ENCODE measurements around the gene FAM168A.

Gene FAM168A

GRCh38 chr11:73393011-73393380 lies 204.9 kb downstream of the FAM168A start:
- TF ChIP-seq ESRRG (CRISPR knock-in tag; IDR thresholded peaks at IDR 0.05) = no peak
- TF ChIP-seq ISL1 (CRISPR knock-in tag; IDR thresholded peaks at IDR 0.05) = no peak
- TF ChIP-seq PATZ1 (CRISPR knock-in tag; IDR thresholded peaks at IDR 0.05; ENCODE audit: borderline replicate concordance) = no peak
- no peak; the same call in 2 of the 3 replicates for ATAC-seq

GRCh38 chr11:73392108-73393010 lies 205.6 kb downstream of the FAM168A start:
- ATAC-seq = no peak
- no peak for TF ChIP-seq PPARA (CRISPR knock-in tag; IDR thresholded peaks at IDR 0.05; ENCODE audit: borderline replicate concordance)
- no peak for TF ChIP-seq POU6F1 (CRISPR knock-in tag; IDR thresholded peaks at IDR 0.05; ENCODE audit: borderline replicate concordance, low read depth)
- TF ChIP-seq OSR1 (CRISPR knock-in tag; IDR thresholded peaks at IDR 0.05) = no peak
- TF ChIP-seq ZFP3 (CRISPR knock-in tag; IDR thresholded peaks at IDR 0.05) = no peak
- TF ChIP-seq PATZ1 (CRISPR knock-in tag; IDR thresholded peaks at IDR 0.05; ENCODE audit: borderline replicate concordance) = no peak
- TF ChIP-seq CSDC2 (CRISPR knock-in tag; IDR thresholded peaks at IDR 0.05) = no peak
- no peak for TF ChIP-seq TCF4 (CRISPR knock-in tag; IDR thresholded peaks at IDR 0.05; ENCODE audit: borderline replicate concordance)
- TF ChIP-seq TOX (CRISPR knock-in tag; IDR thresholded peaks at IDR 0.05; ENCODE audit: borderline replicate concordance) = no peak
- TF ChIP-seq RARB (CRISPR knock-in tag; IDR thresholded peaks at IDR 0.05) = no peak
- TF ChIP-seq BACH2 (CRISPR knock-in tag; IDR thresholded peaks at IDR 0.05; ENCODE audit: borderline replicate concordance) = no peak
- no peak for TF ChIP-seq ZNF565 (CRISPR knock-in tag; conservative IDR thresholded peaks at IDR 0.05; ENCODE audit: low read depth)
- TF ChIP-seq ISL1 (CRISPR knock-in tag; IDR thresholded peaks at IDR 0.05) = no peak
- no peak for TF ChIP-seq ZNF70 (CRISPR knock-in tag; IDR thresholded peaks at IDR 0.05)
- TF ChIP-seq GLIS3 (CRISPR knock-in tag; IDR thresholded peaks at IDR 0.05) = no peak
- TF ChIP-seq ZNF8 (CRISPR knock-in tag; IDR thresholded peaks at IDR 0.05) = no peak
- no peak for TF ChIP-seq CSRNP3 (CRISPR knock-in tag; IDR thresholded peaks at IDR 0.05)
- TF ChIP-seq CREB5 (CRISPR knock-in tag; IDR thresholded peaks at IDR 0.05; ENCODE audit: low read depth) = no peak
- TF ChIP-seq ESRRG (CRISPR knock-in tag; IDR thresholded peaks at IDR 0.05) = no peak

GRCh38 chr11:73391665-73392064 lies 206.2 kb downstream of the FAM168A start:
- no peak for ATAC-seq
- TF ChIP-seq CSDC2 (CRISPR knock-in tag; IDR thresholded peaks at IDR 0.05) = no peak
- no peak for TF ChIP-seq ZC3H10 (CRISPR knock-in tag; IDR thresholded peaks at IDR 0.05)
- TF ChIP-seq TSHZ2 (CRISPR knock-in tag; IDR thresholded peaks at IDR 0.05) = no peak
- no peak for TF ChIP-seq ZFP3 (CRISPR knock-in tag; IDR thresholded peaks at IDR 0.05)
- TF ChIP-seq GLIS3 (CRISPR knock-in tag; IDR thresholded peaks at IDR 0.05) = no peak
